Measurements from ENCODE around the gene GAMT.

- TF ChIP-seq SUZ12 (IDR thresholded peaks at IDR 0.05; ENCODE audit: extremely low read depth, insufficient read depth, insufficient read length): no peak
- TF ChIP-seq ZNF274 (IDR thresholded peaks at IDR 0.05; ENCODE audit: low read depth, low read length): no peak
- TF ChIP-seq YY1 (IDR thresholded peaks at IDR 0.05; ENCODE audit: insufficient read depth, insufficient read length): no peak
Observed at GRCh38 chr19:1349211-1349610, 52.1 kb downstream of the GAMT start.

Data from NT2/D1 (cell line).